Gastrocnemius medialis (tissue), 4 donors: ENCODE measurements around the gene HDAC3.

Experiments
- CTCF ChIP-seq, 5 experiments: fragments of 450-650 bp in 3 of 5; fragments of 200-600 bp in 2 of 5; sonication (generic) in 2 of 5; IDR thresholded peaks in 4 of 5; conservative IDR thresholded peaks in 1 of 5; 1 replicate in 4 of 5; 2 replicates in 1 of 5; pipeline ENCODE4 v1.5.1; 2016 to 2019; ENCODE audit warnings: antibody characterized with exemption in 5 of 5, mild to moderate bottlenecking in 3 of 5, moderate library complexity in 3 of 5
- POLR2A ChIP-seq, 2 donors: fragments of 450-650 bp; IDR thresholded peaks; one replicate each; pipeline ENCODE4 v1.6.1; 2017; ENCODE audit warnings: antibody characterized with exemption in 2 of 2, mild to moderate bottlenecking in 2 of 2, moderate library complexity in 2 of 2

GRCh38 chr5:141618804-141619554 lies 17.7 kb downstream of the HDAC3 start, which contains the start of gene DIAPH1:
- TF ChIP-seq CTCF (IDR thresholded peaks at IDR 0.05 in 4 of 5, conservative IDR thresholded peaks at IDR 0.05 in 1 of 5) (peak; percentile 100), POLR2A (IDR thresholded peaks at IDR 0.05) (peak; percentile 99)
